NCI-H2081 (cell line): ENCODE results near the gene EEFSEC.

Experiments
- DNase-seq, 2 experiments: peaks; one replicate each; lab custom pipeline; 2025; lab: John Stamatoyannopoulos, UW

The EEFSEC gene

GRCh38 chr3:128411574-128412064, 258.3 kb downstream of the EEFSEC start:
- DNase-seq, result no peak

DNA sequence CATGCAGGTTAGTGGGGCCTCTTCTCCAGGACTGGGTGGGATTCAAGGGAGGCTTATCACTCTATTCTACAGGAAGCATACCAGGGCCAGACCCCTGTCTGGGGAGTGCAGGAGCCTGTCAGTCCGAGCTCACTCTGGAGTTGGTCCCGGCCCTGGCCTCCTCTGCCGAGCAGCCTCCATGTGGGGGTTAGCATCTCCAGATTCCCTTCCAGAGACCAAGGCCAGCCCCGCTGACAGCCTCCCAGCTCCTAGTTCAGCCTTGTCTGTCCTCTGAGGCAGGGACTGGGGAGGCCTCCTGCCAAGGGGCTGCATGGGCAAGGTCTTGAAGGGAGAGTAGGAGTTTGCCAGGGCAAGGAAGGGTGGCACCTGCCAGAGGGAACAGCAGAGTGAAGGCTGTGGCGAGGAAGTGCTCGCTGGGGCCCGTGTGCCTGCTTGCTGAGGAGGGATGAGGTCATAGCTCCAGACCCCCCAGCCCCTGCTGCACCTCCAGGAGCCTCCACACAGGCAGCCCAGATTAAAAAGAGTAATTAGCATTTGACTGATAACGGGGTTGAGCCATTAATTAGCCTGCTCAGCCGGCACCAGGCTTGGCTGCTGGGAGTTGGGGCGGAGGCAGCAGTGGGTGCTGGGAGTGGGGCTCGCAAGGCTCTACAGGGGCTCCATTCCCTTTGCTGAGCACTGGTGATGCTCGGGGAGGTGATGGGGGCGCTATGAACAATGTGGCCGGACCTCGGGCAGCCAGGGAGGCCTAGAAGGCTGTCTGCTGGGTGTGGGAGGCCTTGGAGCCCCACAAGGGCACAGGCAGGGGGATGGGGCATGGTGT, 259.1 kb downstream of the EEFSEC start:
- no peak for DNase-seq

DNA sequence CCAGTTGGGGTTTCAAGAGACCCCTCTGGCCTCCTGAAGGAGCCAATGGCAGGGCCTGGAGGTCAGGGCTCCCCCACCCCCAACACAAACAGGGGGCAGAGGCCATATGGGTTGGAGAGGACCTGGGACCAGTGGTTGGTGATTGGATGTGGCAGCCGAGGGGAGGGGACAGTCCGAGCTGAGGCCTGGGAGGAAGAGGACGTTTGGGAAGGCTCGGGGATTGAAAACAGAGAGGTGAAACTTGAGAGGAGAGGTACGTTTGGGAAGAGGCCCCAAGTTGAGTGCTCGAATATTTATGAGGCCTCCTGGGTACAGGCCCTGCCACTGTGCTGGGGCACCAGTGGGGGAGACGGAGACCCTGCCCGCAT, 259.7 kb downstream of the EEFSEC start:
- DNase-seq, result no peak

DNA sequence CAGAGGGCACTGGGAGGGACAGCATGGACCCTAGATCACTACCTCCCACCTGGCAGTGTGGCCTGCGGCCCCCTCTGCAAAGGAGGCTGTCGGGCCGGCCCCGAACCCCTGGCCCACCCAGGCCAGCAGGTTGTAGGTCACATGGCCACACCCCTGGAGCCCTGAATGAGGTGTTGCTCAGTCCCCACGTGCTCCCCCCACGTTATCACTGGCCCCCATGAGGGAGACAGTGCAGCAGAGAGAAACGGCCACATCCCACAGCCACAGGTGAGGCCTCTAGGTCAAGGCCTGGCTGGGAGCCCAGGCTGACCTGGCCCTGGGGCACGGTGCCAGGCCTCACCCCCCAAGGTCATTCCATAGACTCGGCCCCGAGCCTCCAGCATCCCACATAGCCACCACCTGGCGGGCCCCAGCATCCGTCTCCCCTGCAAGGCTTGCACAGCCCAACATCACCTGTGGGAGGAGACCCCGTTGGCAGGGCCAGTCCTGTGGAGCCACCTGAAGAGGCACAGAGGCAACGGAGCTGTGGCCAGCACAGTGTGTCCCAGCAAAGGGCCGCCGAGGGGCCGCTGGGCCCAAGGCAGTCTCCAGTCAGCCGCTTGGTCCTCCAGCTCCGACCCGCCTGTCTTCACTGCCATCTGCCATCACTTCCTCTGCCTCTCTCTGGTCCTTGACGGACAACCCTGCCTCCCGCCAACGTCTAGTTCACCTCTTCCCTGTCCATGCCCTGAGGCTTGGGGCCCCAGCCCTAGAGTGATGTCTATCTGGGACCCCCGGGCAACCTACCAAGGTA, 260.3 kb downstream of the EEFSEC start:
- no peak for DNase-seq

GRCh38 chr3:128415200-128415772, 262.0 kb downstream of the EEFSEC start:
- no peak for DNase-seq

DNA sequence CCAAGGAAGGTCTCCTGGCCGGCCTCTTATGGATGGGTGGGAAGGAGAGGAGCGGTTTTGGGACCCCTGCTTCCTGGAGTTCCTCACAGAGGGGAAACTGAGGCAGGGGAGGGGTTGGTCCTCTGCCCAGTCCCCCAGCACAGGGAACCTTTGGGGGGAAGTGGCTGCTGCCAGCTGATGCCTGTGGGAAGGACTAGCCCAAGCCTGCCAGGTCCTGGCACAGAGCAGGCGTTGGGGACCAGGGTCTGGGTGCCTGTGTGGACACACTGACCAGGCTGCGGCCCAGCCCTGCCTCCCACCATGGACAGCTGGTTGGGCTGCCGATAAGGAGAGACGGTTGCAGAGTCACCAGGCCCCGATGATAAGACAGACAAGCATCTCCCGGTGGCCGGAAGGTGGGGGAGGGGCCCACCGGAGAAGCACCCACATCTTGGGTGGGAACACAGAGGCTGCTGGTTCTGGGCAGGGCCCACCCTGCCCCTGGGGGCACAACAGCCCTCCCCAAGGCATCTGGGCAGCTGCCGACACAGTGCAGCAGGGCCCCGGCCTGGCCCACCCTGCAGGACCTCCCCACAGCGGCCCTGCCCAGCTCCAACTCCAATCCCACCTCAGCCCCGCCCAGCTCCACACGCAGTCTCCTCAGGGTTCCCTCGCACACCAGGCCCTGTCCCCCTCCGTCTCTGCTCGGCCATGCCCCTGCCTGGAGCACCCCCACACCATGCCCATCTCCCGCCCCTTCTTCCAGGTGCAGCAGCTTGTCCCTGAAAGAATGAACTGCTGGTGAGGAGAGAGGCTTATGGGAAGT, 262.7 kb downstream of the EEFSEC start:
- no peak for DNase-seq

DNA sequence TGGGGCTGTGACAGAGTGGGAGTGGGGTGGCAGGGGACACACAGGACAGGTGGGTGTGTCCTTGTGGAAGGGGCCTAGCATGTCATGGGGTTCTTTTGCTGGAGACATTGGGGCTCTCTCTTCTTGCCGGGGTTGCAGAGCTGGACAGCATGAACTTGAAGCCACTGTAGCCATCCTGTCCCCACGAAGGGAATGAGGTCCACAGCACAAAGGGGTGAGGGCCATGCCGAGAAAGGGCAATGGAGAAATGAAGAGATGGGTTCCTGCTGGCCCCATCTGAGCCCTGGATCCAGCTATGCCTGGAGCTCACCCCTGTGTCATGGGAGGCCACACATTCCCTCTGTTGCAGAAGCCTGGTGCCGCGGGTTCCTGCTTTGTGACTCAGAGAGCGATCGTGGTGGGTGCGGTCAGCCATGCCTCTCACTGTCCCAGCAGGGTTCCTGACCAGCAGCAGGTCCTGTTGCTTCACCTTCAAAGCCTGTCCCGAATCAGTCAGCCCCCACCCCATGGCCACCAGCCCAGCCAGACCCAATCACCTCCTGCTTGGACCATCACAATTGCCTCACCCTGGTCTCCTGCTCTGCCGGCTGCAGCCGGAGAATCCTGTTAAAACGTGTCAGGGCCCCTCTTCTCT, 263.4 kb downstream of the EEFSEC start:
- no peak for DNase-seq

DNA sequence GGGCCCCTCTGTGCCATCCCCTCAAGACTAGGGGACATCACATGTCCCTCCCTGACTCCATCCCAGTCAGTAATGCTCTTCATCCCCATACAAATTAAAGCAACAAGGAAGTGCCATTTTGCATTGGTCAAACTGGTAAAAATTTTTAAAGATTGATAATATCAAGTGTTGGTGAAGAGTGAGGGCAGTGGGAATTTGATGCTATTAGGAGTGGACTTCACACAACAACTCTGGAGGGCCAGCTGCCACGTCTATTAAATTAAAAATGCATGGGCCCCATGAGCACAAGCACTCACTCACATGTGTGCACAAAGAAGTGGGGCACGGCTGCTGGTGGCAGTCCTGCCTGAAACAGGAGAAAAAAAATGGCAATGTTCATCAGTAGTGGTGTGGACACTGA, 265.6 kb downstream of the EEFSEC start:
- no peak for DNase-seq

GRCh38 chr3:128419311-128419710, 266.0 kb downstream of the EEFSEC start:
- no peak for DNase-seq

DNA sequence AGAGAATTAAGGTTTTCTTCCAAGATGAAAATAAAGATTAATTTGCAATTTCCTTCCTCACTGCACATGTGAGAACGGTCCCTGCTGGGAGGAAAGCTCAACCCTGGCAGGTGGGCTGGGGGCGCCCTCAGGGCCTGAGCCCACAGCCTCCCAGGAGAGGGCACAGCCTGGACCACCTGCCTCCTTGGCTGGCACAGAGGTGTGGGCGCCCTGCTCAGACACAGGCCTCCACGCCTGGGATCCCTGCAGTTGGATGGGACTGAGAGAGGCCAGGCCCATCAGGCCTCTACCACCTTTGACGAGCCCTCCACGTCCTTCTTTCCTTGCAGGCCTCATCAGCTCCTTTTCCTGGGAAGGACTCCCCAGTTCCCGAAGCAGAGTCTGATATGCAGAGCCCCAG, 267.0 kb downstream of the EEFSEC start:
- no peak for DNase-seq

DNA sequence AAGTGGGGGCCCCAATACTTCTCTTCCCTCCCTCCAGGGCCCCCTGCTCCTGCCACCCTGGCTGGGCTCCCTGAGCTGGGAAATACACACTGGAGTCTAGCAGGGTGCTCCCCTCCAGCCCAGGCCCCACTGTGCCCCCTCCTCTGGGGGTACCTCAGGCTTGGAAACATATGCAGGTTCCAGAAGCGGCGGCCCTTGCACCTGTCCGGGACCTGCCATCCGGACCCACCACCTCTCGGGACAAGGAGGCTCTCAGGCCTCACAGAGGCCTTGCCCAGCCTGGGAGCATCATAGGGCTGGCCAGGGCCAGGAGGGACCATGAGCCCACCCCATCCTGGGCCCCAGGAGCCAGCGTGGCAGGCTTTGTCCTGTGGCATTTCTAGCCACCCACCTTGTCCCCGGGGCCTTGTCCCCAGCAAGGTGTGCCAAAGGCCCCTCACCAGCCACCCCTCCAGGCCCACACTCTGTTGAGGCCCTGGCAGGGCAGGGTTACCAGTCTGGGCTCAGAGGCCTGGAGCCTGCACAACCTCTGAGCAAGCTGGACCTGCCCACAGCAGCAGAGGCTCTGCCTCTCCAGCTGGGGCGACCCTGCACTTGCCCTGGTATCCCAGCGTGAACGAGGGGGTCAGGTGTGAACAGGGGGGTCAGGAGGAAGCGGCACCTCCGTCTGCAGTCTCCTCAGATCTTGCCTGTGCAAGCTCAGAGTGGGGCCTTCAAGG, 267.6 kb downstream of the EEFSEC start:
- DNase-seq, result no peak

DNA sequence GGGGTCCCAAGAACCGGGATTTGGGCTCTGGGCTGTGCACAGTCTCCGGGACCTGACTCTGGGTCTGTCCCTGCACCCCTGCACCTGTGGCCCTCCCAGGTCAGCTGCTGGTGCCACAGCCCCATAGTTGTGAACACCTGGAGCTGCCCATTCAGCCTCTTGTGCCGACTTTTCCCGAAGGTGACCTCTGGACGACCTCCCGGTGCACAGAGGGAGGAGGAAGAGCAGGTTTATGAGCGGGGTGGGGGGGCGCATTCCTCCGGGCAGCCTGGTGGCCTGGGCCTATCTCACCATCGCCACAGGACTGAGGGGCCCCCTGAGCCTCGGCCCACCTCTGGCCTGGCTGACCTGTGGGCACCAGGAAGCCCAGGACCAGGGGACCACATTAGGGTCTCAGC, 268.2 kb downstream of the EEFSEC start:
- DNase-seq, result no peak

DNA sequence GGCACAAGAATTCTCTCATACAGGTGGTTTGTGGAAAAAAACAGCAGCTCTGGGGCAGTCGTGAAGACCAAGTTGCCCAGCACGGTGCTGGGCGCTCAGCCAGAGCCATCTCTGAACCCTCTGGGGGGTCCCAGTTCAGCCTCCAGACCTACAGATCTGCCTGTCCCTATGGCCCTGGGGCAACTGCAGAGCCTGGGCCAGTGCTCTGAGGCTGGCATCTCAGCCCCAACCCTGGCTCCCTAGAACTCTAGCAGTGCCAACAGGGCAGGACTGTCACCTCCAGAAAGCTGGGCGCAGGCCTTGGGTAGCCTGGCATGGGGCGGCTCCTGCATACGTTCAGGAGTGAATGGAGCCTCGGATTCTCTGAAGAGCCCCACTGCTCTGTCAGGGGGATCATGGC, 268.7 kb downstream of the EEFSEC start:
- DNase-seq, result no peak

- DNase-seq, result no peak
Observed at GRCh38 chr3:128422762-128423524, 269.7 kb downstream of the EEFSEC start.

DNA sequence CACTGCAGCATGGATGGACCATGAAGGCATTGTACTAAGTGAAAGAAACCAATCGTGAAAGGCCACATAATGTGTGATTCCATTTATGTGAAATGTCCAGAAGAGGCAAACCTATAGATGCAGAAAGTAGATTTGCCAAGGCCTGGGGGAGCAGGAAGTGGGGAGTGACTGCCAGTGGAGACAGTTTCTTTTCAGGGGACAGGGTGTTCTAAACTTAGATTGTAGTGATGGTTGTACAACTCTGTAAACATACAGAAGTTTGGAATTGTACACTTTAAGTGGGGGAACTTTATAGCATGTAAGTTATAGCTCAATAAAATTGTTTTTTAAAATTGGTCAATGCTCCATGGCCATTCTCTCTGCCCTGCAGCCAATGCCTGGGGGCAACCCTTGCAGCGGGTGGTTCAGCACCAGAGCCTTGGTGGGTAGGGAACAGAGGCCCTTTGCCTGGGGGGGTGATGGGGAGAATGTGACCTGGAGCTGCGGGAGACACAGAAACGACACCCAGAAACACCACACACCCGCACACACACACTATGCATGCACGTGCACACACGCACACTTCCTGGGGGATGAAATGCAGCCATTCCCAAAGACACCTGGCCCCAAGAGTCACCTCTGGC, 270.4 kb downstream of the EEFSEC start:
- DNase-seq, result no peak

DNA sequence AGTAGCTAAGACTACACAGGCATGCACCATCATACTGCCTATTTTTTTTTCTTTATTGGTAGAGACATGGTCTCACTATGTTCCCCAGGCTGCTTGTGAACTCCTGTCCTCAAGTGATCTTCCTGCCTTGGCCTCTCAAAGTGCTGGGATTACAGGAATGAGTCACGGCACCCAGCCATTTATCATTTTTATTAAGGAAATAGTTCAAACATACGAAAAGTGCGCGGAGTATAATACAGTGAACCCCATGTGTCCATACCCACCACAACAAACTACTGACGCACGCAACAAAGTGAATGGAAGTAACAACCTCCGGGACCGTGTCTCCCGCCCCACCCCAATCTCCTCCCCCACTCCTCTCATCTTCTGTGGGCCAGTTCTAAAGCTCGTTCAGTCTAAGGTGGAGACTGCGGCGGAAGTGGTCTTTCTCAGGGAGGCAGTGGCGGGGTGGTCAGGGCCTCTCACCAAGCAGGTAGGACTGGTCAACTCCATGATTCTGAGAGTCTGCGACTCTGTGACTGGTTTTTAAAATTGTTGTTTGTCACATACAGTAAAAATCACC, 271.3 kb downstream of the EEFSEC start:
- DNase-seq, result no peak

DNA sequence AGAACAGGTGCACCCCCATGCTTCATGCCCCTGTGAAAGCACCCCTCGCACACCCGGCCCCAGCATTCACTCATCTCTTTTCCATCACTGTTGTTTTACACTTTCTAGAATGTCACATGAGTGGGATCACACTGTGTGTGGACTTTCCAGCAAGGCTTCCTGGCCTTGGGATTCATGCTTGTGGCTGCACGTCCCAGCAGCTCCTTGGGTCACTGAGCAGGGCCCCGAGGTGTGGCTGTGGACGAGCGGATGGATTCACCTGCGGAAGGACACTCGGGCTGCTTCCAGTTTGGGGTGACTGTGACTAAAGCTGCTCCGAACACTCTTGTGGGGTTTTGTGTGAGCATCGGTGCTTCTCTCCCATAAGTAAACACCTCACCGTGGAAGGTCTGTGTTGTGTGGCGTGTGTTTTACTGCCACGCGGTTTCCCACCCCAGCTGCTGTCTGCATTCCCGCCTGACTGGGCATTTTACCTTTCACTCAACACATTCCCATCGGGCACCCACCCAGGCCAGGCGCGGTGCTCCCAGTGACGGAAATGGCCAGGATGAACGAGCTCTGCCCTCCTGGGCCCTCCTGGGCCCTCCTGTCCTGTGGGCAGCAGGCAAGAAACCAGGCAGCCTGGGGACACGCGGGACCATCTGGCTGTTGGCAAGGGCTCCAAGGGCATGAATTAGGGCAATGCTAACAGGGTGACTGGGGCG, 272.0 kb downstream of the EEFSEC start:
- no peak for DNase-seq

DNA sequence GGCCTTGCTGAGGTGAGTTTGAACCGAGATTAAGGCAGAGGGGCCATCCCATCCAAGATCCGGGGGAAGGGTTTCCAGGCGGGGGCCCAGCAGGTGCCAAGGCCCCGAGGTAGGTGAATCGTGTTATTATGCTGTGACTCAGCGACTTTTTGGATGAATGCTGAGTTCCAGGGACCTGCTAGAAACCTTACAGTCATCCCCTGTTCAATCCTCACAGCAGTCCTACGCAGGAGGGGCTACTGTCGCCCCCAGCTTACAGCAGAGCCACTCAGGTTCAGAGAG, 272.5 kb downstream of the EEFSEC start:
- no peak for DNase-seq
